Measurements from ENCODE around the gene UQCR11. TPM values are rescaled to one million over a fixed set of nuclear protein-coding genes. Genes with fewer than 3 reads are reported as not detected.

UQCR11 gene
- total RNA-seq, 4 donors from 2014 or later: 55.0 to 76.8 (median 73.8) TPM

DNA sequence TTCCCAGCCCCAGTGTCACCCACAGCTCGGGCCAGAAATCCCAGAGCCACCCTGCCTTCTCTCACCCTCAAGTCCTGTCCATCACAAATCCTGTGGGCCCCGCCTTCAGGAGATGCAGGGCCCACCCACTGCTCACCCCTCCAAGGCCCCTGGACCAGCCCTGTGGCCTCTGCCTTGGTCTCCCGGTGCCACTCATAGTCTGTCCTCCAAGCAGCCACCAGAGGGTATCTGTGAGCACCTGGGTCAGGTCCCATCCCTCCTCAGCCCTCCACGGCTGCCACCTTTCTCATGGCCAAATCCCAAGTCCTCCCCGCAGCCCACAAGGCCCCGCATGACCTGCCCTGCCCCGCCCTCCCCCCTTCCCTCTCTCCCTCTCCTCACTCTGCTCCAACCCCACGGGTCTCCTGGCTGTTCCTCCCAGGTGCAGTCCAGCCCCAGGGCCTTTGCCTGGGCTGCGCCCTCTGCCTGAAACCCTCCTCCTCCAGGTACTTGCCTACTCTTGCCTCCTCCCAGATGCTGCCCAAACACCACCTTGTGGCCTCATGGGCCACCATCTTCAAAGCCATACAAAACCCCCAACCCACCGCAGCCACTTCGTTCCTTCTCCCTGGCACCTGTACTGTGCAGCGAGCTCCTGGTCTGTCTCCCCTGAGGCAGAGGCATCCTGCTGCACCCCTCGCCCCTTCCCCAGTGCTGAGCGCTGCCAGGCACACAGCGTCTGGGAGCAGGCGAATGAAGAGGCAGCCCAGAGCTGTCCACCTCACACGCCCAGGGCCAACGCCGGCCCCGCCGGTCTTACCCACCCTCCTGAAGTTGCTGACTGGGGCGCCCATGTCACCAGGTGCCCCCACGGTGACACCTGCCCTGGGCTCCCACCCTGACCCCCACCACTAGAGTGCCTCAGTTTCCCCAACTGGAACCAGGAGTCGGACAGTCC lies 13.2 kb upstream of the UQCR11 start:
- no peak for TF ChIP-seq CTCF (IDR thresholded peaks at IDR 0.05; ENCODE audit: low read depth)

- no peak for TF ChIP-seq CTCF (IDR thresholded peaks at IDR 0.05; ENCODE audit: low read depth)
These were observed 11.6 kb upstream of the UQCR11 start for GRCh38 chr19:1616875-1617274.

DNA sequence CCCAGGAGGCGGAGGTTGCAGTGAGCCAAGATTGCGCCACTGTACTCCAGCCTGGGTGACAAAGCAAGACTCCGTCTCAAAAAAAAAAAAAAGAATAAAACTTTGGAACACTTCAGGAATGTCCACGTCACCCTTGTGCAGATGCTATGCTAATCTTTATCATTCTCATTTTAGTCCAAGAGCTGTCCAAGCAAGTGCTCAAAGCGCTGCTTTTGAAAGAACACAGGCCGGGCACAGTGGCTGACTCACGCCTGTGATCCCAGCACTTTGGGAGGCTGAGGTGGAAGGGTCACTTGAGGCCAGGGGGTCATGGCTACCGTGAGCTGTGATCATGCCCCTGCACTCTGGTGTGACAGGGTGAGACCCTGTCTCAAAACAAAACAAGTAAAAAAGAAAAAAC lies 11.1 kb upstream of the UQCR11 start:
- TF ChIP-seq CTCF (IDR thresholded peaks at IDR 0.05; ENCODE audit: low read depth): no peak

- no peak for TF ChIP-seq CTCF (IDR thresholded peaks at IDR 0.05; ENCODE audit: low read depth)
These were observed 10.0 kb upstream of the UQCR11 start for GRCh38 chr19:1615156-1615765.

DNA sequence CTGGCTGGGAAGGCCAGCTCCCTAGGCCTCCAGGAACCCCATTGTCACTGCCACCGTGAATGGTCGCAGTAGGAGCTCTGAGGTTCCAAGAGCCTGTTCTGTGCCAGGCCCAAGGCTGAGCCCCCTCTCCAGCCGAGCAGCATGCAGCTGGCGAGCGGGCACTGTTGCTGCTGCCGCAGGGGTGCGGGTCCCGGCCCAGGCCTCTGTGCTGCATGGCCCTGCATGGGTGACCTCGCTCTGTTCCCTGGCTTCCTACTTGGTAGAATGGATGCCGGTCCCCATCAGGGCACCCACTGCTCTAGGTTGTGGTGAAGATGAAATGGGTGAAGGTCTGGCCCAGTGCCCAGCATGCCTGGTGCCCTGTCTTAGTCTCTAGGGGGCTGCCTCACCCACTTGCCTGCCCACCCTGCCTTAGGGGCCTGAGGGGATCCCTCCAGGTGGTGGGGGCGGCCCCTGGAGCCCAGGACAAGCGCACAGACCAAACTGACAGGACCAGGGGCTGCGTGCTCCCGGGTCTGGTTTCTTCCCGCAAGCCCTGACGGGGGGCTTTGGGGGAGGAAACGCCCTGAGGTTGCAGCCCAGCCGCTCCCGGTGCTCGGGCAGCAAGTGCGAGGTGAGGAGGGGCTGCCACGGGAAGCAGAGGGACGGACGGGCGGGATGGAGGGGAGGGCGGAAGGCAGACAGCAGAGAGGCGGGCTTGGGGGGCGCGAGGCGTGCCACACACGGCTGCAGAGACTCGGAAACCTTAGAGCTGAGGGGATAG lies 8.7 kb upstream of the UQCR11 start:
- TF ChIP-seq CTCF (IDR thresholded peaks at IDR 0.05; ENCODE audit: low read depth): no peak

GRCh38 chr19:1613146-1613545 lies 7.9 kb upstream of the UQCR11 start:
- TF ChIP-seq CTCF (IDR thresholded peaks at IDR 0.05; ENCODE audit: low read depth): no peak
